ENCODE measurements around the gene TNP2. TPM values are rescaled to one million over a fixed set of nuclear protein-coding genes. Genes with fewer than 3 reads are reported as not detected.
A peak's percentile ranks its signal among the peaks of the same experiment; 100 is the strongest.

TNP2 gene
- total and polyA plus RNA-seq, 9 of the 15 experiments (the other 6 are each of a cell fraction or from before 2014, with no cell fraction given): not detected

GRCh38 chr16:11238272-11239202 lies 30.6 kb downstream of the TNP2 start (continued):
- no peak for TF ChIP-seq ZNF175 (CRISPR knock-in tag; IDR thresholded peaks at IDR 0.05; ENCODE audit: low read depth)
- TF ChIP-seq ZEB2 (IDR thresholded peaks at IDR 0.05): peak; percentile 38; the same call in 1 of the 2 replicates
- TF ChIP-seq ZBTB34 (CRISPR knock-in tag; IDR thresholded peaks at IDR 0.05): no peak
- TF ChIP-seq, protein P1, sequence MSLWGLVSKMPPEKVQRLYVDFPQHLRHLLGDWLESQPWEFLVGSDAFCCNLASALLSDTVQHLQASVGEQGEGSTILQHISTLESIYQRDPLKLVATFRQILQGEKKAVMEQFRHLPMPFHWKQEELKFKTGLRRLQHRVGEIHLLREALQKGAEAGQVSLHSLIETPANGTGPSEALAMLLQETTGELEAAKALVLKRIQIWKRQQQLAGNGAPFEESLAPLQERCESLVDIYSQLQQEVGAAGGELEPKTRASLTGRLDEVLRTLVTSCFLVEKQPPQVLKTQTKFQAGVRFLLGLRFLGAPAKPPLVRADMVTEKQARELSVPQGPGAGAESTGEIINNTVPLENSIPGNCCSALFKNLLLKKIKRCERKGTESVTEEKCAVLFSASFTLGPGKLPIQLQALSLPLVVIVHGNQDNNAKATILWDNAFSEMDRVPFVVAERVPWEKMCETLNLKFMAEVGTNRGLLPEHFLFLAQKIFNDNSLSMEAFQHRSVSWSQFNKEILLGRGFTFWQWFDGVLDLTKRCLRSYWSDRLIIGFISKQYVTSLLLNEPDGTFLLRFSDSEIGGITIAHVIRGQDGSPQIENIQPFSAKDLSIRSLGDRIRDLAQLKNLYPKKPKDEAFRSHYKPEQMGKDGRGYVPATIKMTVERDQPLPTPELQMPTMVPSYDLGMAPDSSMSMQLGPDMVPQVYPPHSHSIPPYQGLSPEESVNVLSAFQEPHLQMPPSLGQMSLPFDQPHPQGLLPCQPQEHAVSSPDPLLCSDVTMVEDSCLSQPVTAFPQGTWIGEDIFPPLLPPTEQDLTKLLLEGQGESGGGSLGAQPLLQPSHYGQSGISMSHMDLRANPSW (CRISPR knock-in tag; IDR thresholded peaks at IDR 0.05): no peak; the same call in 1 of the 2 replicates
- no peak for TF ChIP-seq POLR3A (IDR thresholded peaks at IDR 0.05; ENCODE audit: borderline replicate concordance, extremely low read depth, insufficient read depth, insufficient read length)
- no peak for TF ChIP-seq TCFL5 (CRISPR knock-in tag; conservative IDR thresholded peaks at IDR 0.05)
- no peak for TF ChIP-seq ZNF165 (CRISPR knock-in tag; IDR thresholded peaks at IDR 0.05; ENCODE audit: borderline replicate concordance)
- no peak for TF ChIP-seq ARID3A (IDR thresholded peaks at IDR 0.05; ENCODE audit: borderline replicate concordance, low read depth, low read length)
- TF ChIP-seq COPS2 (conservative IDR thresholded peaks at IDR 0.05): no peak
- no peak for TF ChIP-seq SIN3B (IDR thresholded peaks at IDR 0.05; ENCODE audit: low read depth)
- TF ChIP-seq CBX8 (IDR thresholded peaks at IDR 0.05; ENCODE audit: borderline replicate concordance, extremely low read depth, low read depth, low read length, poor library complexity, severe bottlenecking): no peak
- TF ChIP-seq HCFC1 (IDR thresholded peaks at IDR 0.05; ENCODE audit: low read depth, low read length): peak; percentile 39; the same call in 1 of the 2 replicates
- no peak for TF ChIP-seq HLTF (IDR thresholded peaks at IDR 0.05)
- TF ChIP-seq KAT7 (CRISPR knock-in tag; IDR thresholded peaks at IDR 0.05; ENCODE audit: borderline replicate concordance): 0 out of 2 replicates have a peak, but pooled peaks have one; percentile 40
- TF ChIP-seq GABPB2 (CRISPR knock-in tag; conservative IDR thresholded peaks at IDR 0.05): no peak
- TF ChIP-seq ZNF224 (CRISPR knock-in tag; IDR thresholded peaks at IDR 0.05): no peak
- TF ChIP-seq LARP7 (IDR thresholded peaks at IDR 0.05): no peak
- no peak for TF ChIP-seq ZC3H4 (CRISPR knock-in tag; IDR thresholded peaks at IDR 0.05; ENCODE audit: borderline replicate concordance)
- no peak for TF ChIP-seq POLR2G (IDR thresholded peaks at IDR 0.05; ENCODE audit: low read depth, low read length)
- no peak for TF ChIP-seq POLR3G (IDR thresholded peaks at IDR 0.05; ENCODE audit: extremely low read depth, insufficient read length, insufficient replicate concordance)
- TF ChIP-seq CXXC5 (CRISPR knock-in tag; IDR thresholded peaks at IDR 0.05): 0 out of 2 replicates have a peak, but pooled peaks have one; percentile 36
- no peak for TF ChIP-seq SAP30 (IDR thresholded peaks at IDR 0.05; ENCODE audit: borderline replicate concordance, insufficient read depth, low read depth, low read length, poor library complexity, severe bottlenecking)

All from K562 (cell line).